Stimulated activated CD8-positive, alpha-beta memory T cell treated with anti-CD3 and anti-CD28 coated beads, Interleukin-15, amount 100 ng/mL, for 24 hours (primary cell): ENCODE data around the gene PCLO.
"Not testable (repeated sequence)": the region's sequence is repeated elsewhere in the genome, so short reads cannot be mapped to it uniquely, and the experiment has no call there.

Experiments used
- DNase-seq: peaks from one replicate; pipeline ENCODE4 v3.0.0-alpha.2; 2020; ENCODE audit warnings: low read depth

PCLO gene

GRCh38 chr7:83053965-83054364 is 108.7 kb downstream of the PCLO start:
- DNase-seq, result no peak

- no peak for DNase-seq
Observed at GRCh38 chr7:83040484-83040883, 122.2 kb downstream of the PCLO start.

DNA sequence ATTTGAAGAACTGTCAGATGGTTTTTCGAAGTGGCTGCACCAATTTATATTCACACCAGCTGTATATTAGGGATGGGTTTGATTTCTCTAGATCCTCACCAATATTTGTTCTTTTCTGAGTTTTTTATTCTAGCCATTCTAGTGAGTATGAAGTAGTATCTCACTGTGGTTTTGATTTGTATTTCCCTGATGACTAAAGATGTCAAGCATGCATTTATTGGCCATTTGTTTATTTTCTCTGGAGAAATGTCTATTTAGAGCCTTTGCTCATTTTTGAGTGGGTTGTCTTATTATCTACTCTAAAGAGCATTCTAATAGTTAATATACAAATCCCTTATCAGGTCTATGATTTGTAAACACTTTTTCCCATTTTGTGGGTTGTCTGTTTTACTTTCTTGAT is 123.9 kb downstream of the PCLO start:
- no peak for DNase-seq

- no peak for DNase-seq
Observed at GRCh38 chr7:83036721-83037380, 125.8 kb downstream of the PCLO start.

GRCh38 chr7:83036130-83036529 is 126.6 kb downstream of the PCLO start:
- no peak for DNase-seq

DNA sequence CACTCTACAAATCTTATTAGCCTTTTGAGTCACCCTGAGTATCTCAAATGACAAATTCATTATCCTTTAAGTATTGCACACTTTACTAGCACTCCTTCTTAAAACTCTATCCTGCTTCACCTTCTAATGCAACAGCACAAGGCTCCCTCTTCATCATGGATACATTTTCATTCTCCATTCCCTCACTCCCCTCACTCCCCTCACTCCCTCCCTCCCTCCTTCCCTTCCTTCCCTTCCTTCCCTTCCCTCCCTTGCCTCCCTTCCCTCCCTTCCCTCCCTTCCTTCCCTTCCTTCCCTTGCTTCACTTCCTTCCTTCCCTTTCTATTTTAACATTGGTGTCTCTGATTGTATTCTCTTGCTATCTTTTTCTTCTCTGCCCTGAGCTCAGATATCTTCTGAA is 130.5 kb downstream of the PCLO start:
- no peak for DNase-seq

DNA sequence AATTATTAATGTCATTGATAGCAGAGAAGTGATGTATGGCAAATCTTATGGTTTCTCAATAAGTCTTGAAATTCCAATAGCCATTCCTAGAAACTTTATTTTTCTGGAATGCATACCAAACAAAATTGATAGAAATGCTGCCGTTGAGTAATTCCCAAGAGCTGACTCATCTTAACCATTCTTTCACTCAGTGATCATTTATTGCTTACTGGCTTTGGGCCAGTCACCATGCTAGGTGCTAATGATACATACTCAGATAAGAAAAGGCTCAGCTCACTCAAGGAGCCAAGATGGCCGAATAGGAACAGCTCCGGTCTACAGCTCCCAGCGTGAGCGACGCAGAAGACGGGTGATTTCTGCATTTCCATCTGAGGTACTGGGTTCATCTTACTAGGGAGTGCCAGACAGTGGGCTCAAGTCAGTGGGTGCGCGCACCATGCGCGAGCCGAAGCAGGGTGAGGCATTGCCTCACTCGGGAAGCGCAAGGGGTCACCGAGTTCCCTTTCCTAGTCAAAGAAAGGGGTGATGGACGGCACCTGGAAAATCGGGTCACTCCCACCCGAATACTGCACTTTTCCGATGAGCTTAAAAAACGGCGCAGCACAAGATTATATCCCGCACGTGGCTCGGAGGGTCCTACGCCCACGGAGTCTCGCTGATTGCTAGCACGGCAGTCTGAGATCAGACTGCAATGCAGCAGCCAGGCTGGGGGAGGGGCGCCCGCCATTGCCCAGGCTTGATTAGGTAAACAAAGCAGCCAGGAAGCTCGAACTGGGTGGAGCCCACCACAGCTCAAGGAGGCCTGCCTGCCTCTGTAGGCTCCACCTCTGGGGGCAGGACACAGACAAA is 138.6 kb downstream of the PCLO start:
- not testable (repeated sequence) for DNase-seq

DNA sequence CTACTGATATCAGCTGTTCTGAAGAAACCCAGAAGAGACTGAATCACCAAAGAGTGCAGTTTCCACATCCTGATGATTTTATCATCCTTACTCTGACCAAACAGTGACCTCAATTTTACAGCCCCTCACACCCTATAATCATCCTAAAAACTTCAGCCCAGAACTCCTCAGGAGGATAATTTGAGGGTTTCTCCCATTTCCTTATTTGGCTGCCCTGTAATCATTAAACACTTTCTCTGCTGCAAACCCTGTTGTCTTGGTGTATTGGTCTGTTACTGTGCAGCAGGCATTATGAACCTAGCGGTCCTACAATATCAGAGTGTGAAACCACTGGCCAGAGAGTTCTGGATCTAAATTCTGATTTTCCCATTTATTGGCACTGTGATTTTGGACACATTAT is 141.7 kb downstream of the PCLO start:
- DNase-seq, result no peak

DNA sequence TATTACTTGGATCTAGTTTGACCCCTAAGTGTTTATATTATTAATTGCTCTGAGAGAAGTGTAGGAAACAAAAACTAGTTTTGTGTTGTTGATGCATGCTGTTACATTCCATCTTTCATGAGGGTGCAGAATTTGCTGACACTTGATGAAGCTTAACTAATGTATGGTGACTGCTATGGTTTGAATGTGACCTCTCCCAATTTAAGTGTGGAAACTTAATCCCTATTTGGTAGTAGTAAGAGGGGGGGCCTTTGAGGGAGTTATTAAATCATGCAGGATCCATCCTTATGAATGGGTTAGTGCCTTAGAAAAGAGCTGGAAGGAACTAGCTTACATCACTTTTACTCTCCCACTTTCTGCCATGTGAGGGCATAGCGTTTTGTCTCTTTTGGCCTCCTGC is 142.5 kb downstream of the PCLO start:
- no peak for DNase-seq

- no peak for DNase-seq
Observed at GRCh38 chr7:83015916-83016315, 146.8 kb downstream of the PCLO start.

GRCh38 chr7:83014546-83014945 is 148.1 kb downstream of the PCLO start:
- DNase-seq, result no peak

GRCh38 chr7:83011954-83012353 is 150.7 kb downstream of the PCLO start:
- DNase-seq, result no peak

DNA sequence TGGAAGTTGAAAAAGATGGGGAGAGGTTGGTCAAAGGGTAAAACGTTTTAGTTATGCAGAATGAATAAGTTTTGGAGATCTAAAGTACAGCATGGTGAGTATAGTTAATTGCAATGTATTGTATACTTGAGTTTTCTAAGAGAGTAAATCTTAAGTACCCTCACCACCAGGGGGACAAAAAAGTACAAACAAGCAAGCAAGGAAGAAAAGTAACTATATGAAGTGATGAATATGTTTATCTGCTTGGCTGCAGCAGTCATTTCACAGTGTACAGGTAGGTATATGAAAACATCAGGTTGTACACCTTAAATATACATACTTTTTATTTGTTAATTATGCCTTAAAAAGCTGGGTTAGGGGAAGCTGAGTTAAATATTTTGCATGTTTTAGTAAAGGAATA is 157.3 kb downstream of the PCLO start:
- no peak for DNase-seq

DNA sequence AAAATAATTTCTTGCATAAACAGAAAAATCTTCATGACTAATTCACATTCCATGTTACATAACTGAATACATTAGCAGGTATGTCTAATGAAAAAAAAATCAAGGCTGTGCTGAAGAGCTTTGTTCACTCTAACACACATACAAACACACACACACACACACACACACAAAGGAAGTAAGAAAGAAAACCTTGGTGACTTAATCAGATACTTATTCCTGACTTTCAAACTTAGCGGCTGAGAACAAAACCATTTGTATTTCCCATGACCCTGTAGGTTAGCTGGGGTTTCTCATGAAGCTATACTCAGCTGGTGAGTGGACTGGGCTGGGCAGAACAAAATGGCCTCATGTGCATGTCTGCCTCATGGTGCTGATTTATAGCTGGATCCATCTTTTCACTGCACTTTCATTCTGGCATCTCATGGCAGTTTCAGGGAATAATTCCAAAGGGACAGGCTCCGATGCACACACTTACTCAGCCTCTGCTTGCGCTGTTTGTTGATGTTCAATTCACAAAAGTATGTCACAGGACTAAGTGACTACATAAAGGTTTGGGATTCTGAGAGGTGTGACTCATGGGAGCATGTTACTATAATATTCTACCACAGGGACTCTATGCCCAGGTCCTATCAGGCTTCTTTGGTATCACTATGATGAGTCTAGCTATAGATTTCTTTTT is 161.2 kb downstream of the PCLO start:
- DNase-seq, result no peak

- DNase-seq, result no peak
Observed at GRCh38 chr7:82998436-82998835, 164.2 kb downstream of the PCLO start.

GRCh38 chr7:82985144-82985802 is 177.4 kb downstream of the PCLO start:
- DNase-seq, result no peak

GRCh38 chr7:82980130-82980788 is 182.4 kb downstream of the PCLO start:
- DNase-seq, result no peak

GRCh38 chr7:82975811-82976468 is 186.7 kb downstream of the PCLO start:
- DNase-seq, result no peak

GRCh38 chr7:82972135-82972534 is 190.5 kb downstream of the PCLO start:
- DNase-seq, result no peak

DNA sequence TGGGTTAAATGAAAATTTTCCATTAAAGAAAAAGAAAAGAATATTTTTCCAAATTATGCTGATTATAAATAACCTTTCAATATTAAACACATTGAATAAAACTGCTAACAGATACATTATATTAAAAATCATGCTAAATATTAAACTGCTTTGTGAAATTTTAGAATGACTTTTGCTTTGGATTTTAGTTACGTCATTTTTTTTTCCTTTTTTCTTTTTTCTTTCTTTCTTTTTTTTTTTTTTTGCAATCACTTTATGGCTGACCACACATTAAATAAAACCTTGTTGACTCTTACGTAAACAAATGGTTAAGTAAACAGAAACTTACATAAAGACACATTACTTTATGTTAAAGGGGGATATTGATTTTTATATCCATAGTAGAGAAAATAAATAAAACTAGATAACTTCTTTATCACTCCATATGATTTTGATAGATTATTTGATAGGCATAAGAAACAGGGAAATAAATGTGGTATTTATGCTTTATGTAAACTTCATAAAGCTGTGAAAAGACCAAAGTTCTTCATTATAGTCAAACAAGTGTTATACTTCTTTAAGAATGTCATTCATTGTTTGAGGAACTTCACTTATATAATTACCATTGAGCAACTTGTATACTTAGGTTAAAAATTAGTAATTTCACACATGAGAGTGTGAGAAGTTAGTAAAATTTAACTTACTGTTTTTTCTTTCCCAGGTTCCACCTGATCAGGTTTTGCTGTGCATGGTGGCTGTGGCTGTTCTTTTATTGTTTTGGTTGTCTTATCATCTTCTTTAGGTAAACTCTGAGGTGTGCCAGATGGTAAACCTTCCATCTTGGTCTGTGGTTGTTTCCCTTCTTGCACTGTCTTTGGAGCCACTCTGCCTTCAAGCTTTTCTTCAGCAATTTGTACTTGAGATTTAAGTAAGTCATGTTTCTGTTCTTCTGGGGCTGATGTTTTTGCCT is 197.3 kb downstream of the PCLO start:
- no peak for DNase-seq
